Chondrocyte (in vitro differentiated cells): ENCODE results near the gene SURF2. TPM values are rescaled to one million over a fixed set of nuclear protein-coding genes. Genes with fewer than 3 reads are reported as not detected.
A peak's percentile ranks its signal among the peaks of the same experiment; 100 is the strongest.
"Not testable (repeated sequence)": the region's sequence is repeated elsewhere in the genome, so short reads cannot be mapped to it uniquely, and the experiment has no call there.

Experiments
- DNase-seq: peaks from one replicate; pipeline ENCODE4 v3.0.0; 2021; ENCODE audit warnings: mixed read lengths, low spot score
- H3K27ac Mint-ChIP-seq: one replicate; pipeline ENCODE4 v1.8.0; 2021; ENCODE audit warnings: mild to moderate bottlenecking, moderate library complexity, mixed read lengths; ENCODE audit not compliant: unreplicated experiment
- H3K27me3 Mint-ChIP-seq: 2 replicates; pipeline ENCODE4 v1.8.0; 2021; ENCODE audit warnings: low read depth, mixed read lengths
- H3K36me3 Mint-ChIP-seq: 2 replicates; pipeline ENCODE4 v1.8.0; 2021; ENCODE audit warnings: low read depth, mixed read lengths
- H3K4me1 Mint-ChIP-seq: 2 replicates; pipeline ENCODE4 v1.8.0; 2021; ENCODE audit warnings: low read depth, mild to moderate bottlenecking, mixed read lengths
- H3K4me3 Mint-ChIP-seq: one replicate; pipeline ENCODE4 v1.8.0; 2021; ENCODE audit warnings: mild to moderate bottlenecking, moderate library complexity, mixed read lengths; ENCODE audit not compliant: unreplicated experiment
- H3K9me3 Mint-ChIP-seq: 2 replicates; pipeline ENCODE4 v1.8.0; 2021; ENCODE audit warnings: low read depth, mixed read lengths
- CTCF ChIP-seq: fragments of 200-600 bp; sonication (generic); IDR thresholded peaks from 2 replicates; pipeline ENCODE4 v1.5.0; 2021; ENCODE audit warnings: antibody characterized with exemption, mild to moderate bottlenecking, moderate library complexity
- long read RNA-seq: library from polyadenylated mRNA; stranded (forward); transcript quantifications from one replicate; pipeline ENCODE4 v2.0.0, GENCODE V29; 2021
- total RNA-seq: library from RNA; stranded (reverse); gene quantifications from 3 replicates; pipeline ENCODE4 v1.2.1, GENCODE V29; 2021

SURF2 gene
- total RNA-seq = 12.5 to 13.3 TPM (median 13.2 TPM) in 3 replicates
- long read RNA-seq, transcript SURF2-201 (6 exons, 842 nt) = major isoform, 13 of 17 reads
- long read RNA-seq, partial matches to known transcripts = 0 of 17 reads
- long read RNA-seq, other reads (novel, unspliced or antisense) = 4 of 17 reads

- Mint-ChIP-seq H3K27ac (peak within 1 kb of the TSS; percentile 77), H3K4me3 (peak within 1 kb of the TSS; percentile 85), H3K36me3 (peaks cover 8% of the 10 kb centered on the region), H3K4me1 (peaks cover 26% of the 10 kb centered on the region), H3K27me3 (no peaks in the 10 kb centered on the region), H3K9me3 (no peaks in the 10 kb centered on the region)
- peak; percentile 92 for DNase-seq
- TF ChIP-seq CTCF = peak; percentile 12
These were observed at the start of gene SURF2, which contains the start of gene SURF1 for GRCh38 chr9:133356391-133357091. Gene SURF2, plus strand, starts transcription at chr9:133356550. Its CDS starts 43 bp downstream, at chr9:133356593. Gene SURF1, minus strand, starts transcription at chr9:133356487. Its CDS starts 34 bp downstream, at chr9:133356453.

- Mint-ChIP-seq H3K36me3 (no peaks in the 10 kb centered on the region), H3K27me3 (peaks cover 5% of the 10 kb centered on the region), H3K4me1 (peaks cover 9% of the 10 kb centered on the region), H3K9me3 (peaks cover 7% of the 10 kb centered on the region), H3K27ac (no peak overlapping the region), H3K4me3 (no peak overlapping the region)
- no peak for TF ChIP-seq CTCF
- no peak for DNase-seq
These were observed 49.0 kb upstream of the SURF2 start for GRCh38 chr9:133307301-133307700.

- Mint-ChIP-seq H3K27me3 (peaks cover 5% of the 10 kb centered on the region), H3K4me3 (no peak overlapping the region), H3K9me3 (peaks cover 7% of the 10 kb centered on the region), H3K4me1 (peaks cover 9% of the 10 kb centered on the region), H3K36me3 (no peaks in the 10 kb centered on the region), H3K27ac (no peak overlapping the region)
- no peak for TF ChIP-seq CTCF
- no peak for DNase-seq
These were observed 46.7 kb upstream of the SURF2 start for GRCh38 chr9:133309608-133310007.

- no peak for TF ChIP-seq CTCF
- Mint-ChIP-seq H3K27me3 (peaks cover 2% of the 10 kb centered on the region), H3K36me3 (no peaks in the 10 kb centered on the region), H3K9me3 (no peaks in the 10 kb centered on the region), H3K27ac (no peak overlapping the region), H3K4me3 (no peak overlapping the region), H3K4me1 (no peaks in the 10 kb centered on the region)
- no peak for DNase-seq
These were observed 40.4 kb upstream of the SURF2 start for GRCh38 chr9:133315997-133316396.

- H3K9me3 Mint-ChIP-seq, H3K27ac Mint-ChIP-seq, H3K27me3 Mint-ChIP-seq, DNase-seq, H3K36me3 Mint-ChIP-seq, H3K4me3 Mint-ChIP-seq, H3K4me1 Mint-ChIP-seq: not testable (repeated sequence)
These were observed 38.8 kb upstream of the SURF2 start for GRCh38 chr9:133317551-133317950.
